Measurements from ENCODE around the gene ARL5C.

DNA sequence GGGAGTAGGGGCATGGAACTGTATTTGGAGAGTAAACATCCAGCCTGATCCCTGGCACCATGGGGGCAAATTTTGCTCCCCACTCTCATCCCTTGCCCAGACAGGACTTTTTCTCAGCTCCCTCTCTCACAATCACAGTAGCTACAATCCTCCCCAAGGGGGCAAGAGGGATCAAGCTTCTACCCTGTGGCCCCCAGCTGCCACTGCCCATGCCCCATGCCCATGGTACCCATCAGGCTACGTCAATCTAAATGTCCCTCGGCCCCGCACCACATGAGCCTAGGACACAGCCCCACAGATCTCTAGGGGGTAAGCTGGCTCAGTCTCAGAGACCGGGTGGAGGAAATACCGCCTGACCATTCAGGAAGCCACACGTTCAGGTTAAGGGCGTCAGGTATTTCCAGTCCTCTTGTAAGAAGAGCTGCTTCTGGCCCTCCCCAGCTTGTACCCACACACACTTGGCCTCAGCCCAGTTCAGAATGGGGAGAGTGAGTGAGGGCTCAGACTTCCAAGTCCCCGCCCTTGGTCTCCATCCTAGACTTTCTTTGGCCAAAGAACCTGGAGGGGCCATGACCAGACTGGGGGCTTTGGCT, 29.7 kb upstream of the ARL5C start:
- no peak for TF ChIP-seq POLR2A (IDR thresholded peaks at IDR 0.05)
- TF ChIP-seq, protein P1, sequence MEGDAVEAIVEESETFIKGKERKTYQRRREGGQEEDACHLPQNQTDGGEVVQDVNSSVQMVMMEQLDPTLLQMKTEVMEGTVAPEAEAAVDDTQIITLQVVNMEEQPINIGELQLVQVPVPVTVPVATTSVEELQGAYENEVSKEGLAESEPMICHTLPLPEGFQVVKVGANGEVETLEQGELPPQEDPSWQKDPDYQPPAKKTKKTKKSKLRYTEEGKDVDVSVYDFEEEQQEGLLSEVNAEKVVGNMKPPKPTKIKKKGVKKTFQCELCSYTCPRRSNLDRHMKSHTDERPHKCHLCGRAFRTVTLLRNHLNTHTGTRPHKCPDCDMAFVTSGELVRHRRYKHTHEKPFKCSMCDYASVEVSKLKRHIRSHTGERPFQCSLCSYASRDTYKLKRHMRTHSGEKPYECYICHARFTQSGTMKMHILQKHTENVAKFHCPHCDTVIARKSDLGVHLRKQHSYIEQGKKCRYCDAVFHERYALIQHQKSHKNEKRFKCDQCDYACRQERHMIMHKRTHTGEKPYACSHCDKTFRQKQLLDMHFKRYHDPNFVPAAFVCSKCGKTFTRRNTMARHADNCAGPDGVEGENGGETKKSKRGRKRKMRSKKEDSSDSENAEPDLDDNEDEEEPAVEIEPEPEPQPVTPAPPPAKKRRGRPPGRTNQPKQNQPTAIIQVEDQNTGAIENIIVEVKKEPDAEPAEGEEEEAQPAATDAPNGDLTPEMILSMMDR (IDR thresholded peaks at IDR 0.05) = no peak
